Activated CD4-positive, CD25-positive, alpha-beta regulatory T cell treated with anti-CD3 and anti-CD28 coated beads, Interleukin-2, amount 50 U/mL, for 72 hours (primary cell): Measurements from ENCODE around the gene TRIM29.

Experiments
- DNase-seq: peaks from one replicate; pipeline ENCODE4 v3.0.0; 2021

TRIM29 gene

GRCh38 chr11:120137611-120138521, at the start of gene TRIM29:
Gene TRIM29 (minus strand): TSS chr11:120138113. CDS start chr11:120138031, 82 bp downstream.
- DNase-seq: peak; percentile 18

GRCh38 chr11:120186774-120187591, 49.1 kb upstream of the TRIM29 start:
- DNase-seq: peak; percentile 26

GRCh38 chr11:120186456-120186773, 48.5 kb upstream of the TRIM29 start:
- no peak for DNase-seq

GRCh38 chr11:120185706-120186455, 48.0 kb upstream of the TRIM29 start:
- peak; percentile 1 for DNase-seq

- DNase-seq: peak; percentile 13
These were observed 47.2 kb upstream of the TRIM29 start for GRCh38 chr11:120184946-120185705.

- peak; percentile 1 for DNase-seq
These were observed 46.5 kb upstream of the TRIM29 start for GRCh38 chr11:120184371-120184945.

- peak; percentile 8 for DNase-seq
These were observed 45.8 kb upstream of the TRIM29 start for GRCh38 chr11:120183701-120184141.

GRCh38 chr11:120182790-120183491, 45.0 kb upstream of the TRIM29 start:
- peak; percentile 24 for DNase-seq

GRCh38 chr11:120182372-120182771, 44.5 kb upstream of the TRIM29 start:
- DNase-seq: peak; percentile 11

GRCh38 chr11:120181376-120181975, 43.6 kb upstream of the TRIM29 start:
- peak; percentile 21 for DNase-seq

- DNase-seq: peak; percentile 5
These were observed 42.8 kb upstream of the TRIM29 start for GRCh38 chr11:120180551-120181232.

- peak; percentile 19 for DNase-seq
These were observed 42.1 kb upstream of the TRIM29 start for GRCh38 chr11:120180063-120180462.

GRCh38 chr11:120179057-120179672, 41.3 kb upstream of the TRIM29 start:
- peak; percentile 7 for DNase-seq

- no peak for DNase-seq
These were observed 40.7 kb upstream of the TRIM29 start for GRCh38 chr11:120178561-120179056.

- DNase-seq: no peak
These were observed 37.0 kb upstream of the TRIM29 start for GRCh38 chr11:120174866-120175265.

- no peak for DNase-seq
These were observed 35.9 kb upstream of the TRIM29 start for GRCh38 chr11:120173807-120174206.

- DNase-seq: no peak
These were observed 35.2 kb upstream of the TRIM29 start for GRCh38 chr11:120173019-120173705.

GRCh38 chr11:120172054-120172911, 34.4 kb upstream of the TRIM29 start:
- DNase-seq: no peak
